GM18499 (cell line): ENCODE results near the gene OR6C75.
"Not testable (repeated sequence)": the region's sequence is repeated elsewhere in the genome, so short reads cannot be mapped to it uniquely, and the experiment has no call there.

ENCODE experiments used
- ATAC-seq: cut with Tn5 transposase; IDR thresholded peaks from one replicate; pipeline ENCODE4 v1.9.1; 2021; ENCODE audit warnings: moderate number of reproducible peaks; ENCODE audit not compliant: insufficient read depth, unreplicated experiment

OR6C75 gene

GRCh38 chr12:55362675-55363074, at the start of gene OR6C75:
Gene OR6C75 (plus strand): TSS chr12:55362975. CDS start chr12:55365111, 2,136 bp downstream.
- ATAC-seq: no peak

- no peak for ATAC-seq
These were observed 48.7 kb upstream of the OR6C75 start, which contains the start of gene OR6C1 for GRCh38 chr12:55314043-55314442. Gene OR6C1 (plus strand): TSS chr12:55314343. CDS start chr12:55320600, 6,257 bp downstream.

- ATAC-seq: no peak
These were observed 42.6 kb upstream of the OR6C75 start for GRCh38 chr12:55320201-55320600.

GRCh38 chr12:55325801-55326200, 37.0 kb upstream of the OR6C75 start:
- not testable (repeated sequence) for ATAC-seq

GRCh38 chr12:55330446-55330845, 32.3 kb upstream of the OR6C75 start, which contains the start of gene OR6C3:
Gene OR6C3 (plus strand): TSS chr12:55330746. CDS start chr12:55331701, 955 bp downstream.
- no peak for ATAC-seq

- no peak for ATAC-seq
These were observed 26.8 kb upstream of the OR6C75 start for GRCh38 chr12:55336002-55336401.

- not testable (repeated sequence) for ATAC-seq
These were observed 7.4 kb upstream of the OR6C75 start for GRCh38 chr12:55355338-55355737.

GRCh38 chr12:55365086-55365485, 2.3 kb downstream of the OR6C75 start:
- no peak for ATAC-seq

GRCh38 chr12:55372521-55372920, 9.7 kb downstream of the OR6C75 start:
- ATAC-seq: no peak

GRCh38 chr12:55385891-55386290, 23.1 kb downstream of the OR6C75 start:
- ATAC-seq: no peak

GRCh38 chr12:55392032-55392795, 29.4 kb downstream of the OR6C75 start:
- no peak for ATAC-seq

- no peak for ATAC-seq
These were observed 33.6 kb downstream of the OR6C75 start for GRCh38 chr12:55396326-55396725.

GRCh38 chr12:55400229-55400628, 37.5 kb downstream of the OR6C75 start, which contains the start of gene OR6C65:
Gene OR6C65 (plus strand): TSS chr12:55400529. CDS start chr12:55400529, 0 bp downstream.
- no peak for ATAC-seq

GRCh38 chr12:55407866-55408265, 45.1 kb downstream of the OR6C75 start:
- ATAC-seq: no peak

- not testable (repeated sequence) for ATAC-seq
These were observed 46.4 kb downstream of the OR6C75 start for GRCh38 chr12:55409133-55409532.

- ATAC-seq: not testable (repeated sequence)
These were observed 49.4 kb downstream of the OR6C75 start for GRCh38 chr12:55412138-55412537.

- not testable (repeated sequence) for ATAC-seq
These were observed 51.0 kb downstream of the OR6C75 start for GRCh38 chr12:55413498-55414388.

GRCh38 chr12:55414396-55414823, 51.6 kb downstream of the OR6C75 start:
- ATAC-seq: not testable (repeated sequence)

GRCh38 chr12:55414889-55415288, 52.1 kb downstream of the OR6C75 start:
- not testable (repeated sequence) for ATAC-seq

GRCh38 chr12:55416961-55417360, 54.2 kb downstream of the OR6C75 start:
- no peak for ATAC-seq
